ENCODE data around the gene HOOK2. TPM values are rescaled to one million over a fixed set of nuclear protein-coding genes. Genes with fewer than 3 reads are reported as not detected.

The HOOK2 gene
- total and polyA plus RNA-seq, 2 of the 13 experiments (the other 11 are each of a cell fraction or from before 2014, with no cell fraction given) = 9.2 to 12.9 TPM

GRCh38 chr19:12790628-12791344 lies 15.4 kb upstream of the HOOK2 start (continued):
- TF ChIP-seq KAT8 (CRISPR knock-in tag; IDR thresholded peaks at IDR 0.05) (no peak), HOXA5 (CRISPR knock-in tag; IDR thresholded peaks at IDR 0.05) (no peak), ARID2 (CRISPR knock-in tag; IDR thresholded peaks at IDR 0.05; ENCODE audit: borderline replicate concordance) (peak; percentile 60; the same call in 1 of the 2 replicates), PLRG1 (conservative IDR thresholded peaks at IDR 0.05) (no peak), SNAI1 (CRISPR knock-in tag; IDR thresholded peaks at IDR 0.05; ENCODE audit: borderline replicate concordance) (no peak), DRAP1 (CRISPR knock-in tag; IDR thresholded peaks at IDR 0.05) (no peak), MIER2 (CRISPR knock-in tag; IDR thresholded peaks at IDR 0.05) (no peak), KDM4B (CRISPR knock-in tag; IDR thresholded peaks at IDR 0.05) (no peak), ZNF496 (CRISPR knock-in tag; IDR thresholded peaks at IDR 0.05; ENCODE audit: insufficient replicate concordance) (no peak), E2F2 (CRISPR knock-in tag; IDR thresholded peaks at IDR 0.05; ENCODE audit: borderline replicate concordance) (no peak), HMG20B (CRISPR knock-in tag; conservative IDR thresholded peaks at IDR 0.05) (no peak), ZMYM3 (CRISPR knock-in tag; IDR thresholded peaks at IDR 0.05) (no peak), ZNF263 (CRISPR knock-in tag; IDR thresholded peaks at IDR 0.05) (no peak), ZFP37 (CRISPR knock-in tag; IDR thresholded peaks at IDR 0.05; ENCODE audit: borderline replicate concordance) (no peak), AGO2 (optimal IDR thresholded peaks at IDR 0.05; ENCODE audit: low read depth, low read length) (no peak)
- TF ChIP-seq, protein P1, sequence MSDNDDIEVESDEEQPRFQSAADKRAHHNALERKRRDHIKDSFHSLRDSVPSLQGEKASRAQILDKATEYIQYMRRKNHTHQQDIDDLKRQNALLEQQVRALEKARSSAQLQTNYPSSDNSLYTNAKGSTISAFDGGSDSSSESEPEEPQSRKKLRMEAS (IDR thresholded peaks at IDR 0.05) = peak; percentile 99
- TF ChIP-seq, protein P2, sequence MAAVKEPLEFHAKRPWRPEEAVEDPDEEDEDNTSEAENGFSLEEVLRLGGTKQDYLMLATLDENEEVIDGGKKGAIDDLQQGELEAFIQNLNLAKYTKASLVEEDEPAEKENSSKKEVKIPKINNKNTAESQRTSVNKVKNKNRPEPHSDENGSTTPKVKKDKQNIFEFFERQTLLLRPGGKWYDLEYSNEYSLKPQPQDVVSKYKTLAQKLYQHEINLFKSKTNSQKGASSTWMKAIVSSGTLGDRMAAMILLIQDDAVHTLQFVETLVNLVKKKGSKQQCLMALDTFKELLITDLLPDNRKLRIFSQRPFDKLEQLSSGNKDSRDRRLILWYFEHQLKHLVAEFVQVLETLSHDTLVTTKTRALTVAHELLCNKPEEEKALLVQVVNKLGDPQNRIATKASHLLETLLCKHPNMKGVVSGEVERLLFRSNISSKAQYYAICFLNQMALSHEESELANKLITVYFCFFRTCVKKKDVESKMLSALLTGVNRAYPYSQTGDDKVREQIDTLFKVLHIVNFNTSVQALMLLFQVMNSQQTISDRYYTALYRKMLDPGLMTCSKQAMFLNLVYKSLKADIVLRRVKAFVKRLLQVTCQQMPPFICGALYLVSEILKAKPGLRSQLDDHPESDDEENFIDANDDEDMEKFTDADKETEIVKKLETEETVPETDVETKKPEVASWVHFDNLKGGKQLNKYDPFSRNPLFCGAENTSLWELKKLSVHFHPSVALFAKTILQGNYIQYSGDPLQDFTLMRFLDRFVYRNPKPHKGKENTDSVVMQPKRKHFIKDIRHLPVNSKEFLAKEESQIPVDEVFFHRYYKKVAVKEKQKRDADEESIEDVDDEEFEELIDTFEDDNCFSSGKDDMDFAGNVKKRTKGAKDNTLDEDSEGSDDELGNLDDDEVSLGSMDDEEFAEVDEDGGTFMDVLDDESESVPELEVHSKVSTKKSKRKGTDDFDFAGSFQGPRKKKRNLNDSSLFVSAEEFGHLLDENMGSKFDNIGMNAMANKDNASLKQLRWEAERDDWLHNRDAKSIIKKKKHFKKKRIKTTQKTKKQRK (IDR thresholded peaks at IDR 0.05; ENCODE audit: low read length) = no peak
- TF ChIP-seq, protein P3, sequence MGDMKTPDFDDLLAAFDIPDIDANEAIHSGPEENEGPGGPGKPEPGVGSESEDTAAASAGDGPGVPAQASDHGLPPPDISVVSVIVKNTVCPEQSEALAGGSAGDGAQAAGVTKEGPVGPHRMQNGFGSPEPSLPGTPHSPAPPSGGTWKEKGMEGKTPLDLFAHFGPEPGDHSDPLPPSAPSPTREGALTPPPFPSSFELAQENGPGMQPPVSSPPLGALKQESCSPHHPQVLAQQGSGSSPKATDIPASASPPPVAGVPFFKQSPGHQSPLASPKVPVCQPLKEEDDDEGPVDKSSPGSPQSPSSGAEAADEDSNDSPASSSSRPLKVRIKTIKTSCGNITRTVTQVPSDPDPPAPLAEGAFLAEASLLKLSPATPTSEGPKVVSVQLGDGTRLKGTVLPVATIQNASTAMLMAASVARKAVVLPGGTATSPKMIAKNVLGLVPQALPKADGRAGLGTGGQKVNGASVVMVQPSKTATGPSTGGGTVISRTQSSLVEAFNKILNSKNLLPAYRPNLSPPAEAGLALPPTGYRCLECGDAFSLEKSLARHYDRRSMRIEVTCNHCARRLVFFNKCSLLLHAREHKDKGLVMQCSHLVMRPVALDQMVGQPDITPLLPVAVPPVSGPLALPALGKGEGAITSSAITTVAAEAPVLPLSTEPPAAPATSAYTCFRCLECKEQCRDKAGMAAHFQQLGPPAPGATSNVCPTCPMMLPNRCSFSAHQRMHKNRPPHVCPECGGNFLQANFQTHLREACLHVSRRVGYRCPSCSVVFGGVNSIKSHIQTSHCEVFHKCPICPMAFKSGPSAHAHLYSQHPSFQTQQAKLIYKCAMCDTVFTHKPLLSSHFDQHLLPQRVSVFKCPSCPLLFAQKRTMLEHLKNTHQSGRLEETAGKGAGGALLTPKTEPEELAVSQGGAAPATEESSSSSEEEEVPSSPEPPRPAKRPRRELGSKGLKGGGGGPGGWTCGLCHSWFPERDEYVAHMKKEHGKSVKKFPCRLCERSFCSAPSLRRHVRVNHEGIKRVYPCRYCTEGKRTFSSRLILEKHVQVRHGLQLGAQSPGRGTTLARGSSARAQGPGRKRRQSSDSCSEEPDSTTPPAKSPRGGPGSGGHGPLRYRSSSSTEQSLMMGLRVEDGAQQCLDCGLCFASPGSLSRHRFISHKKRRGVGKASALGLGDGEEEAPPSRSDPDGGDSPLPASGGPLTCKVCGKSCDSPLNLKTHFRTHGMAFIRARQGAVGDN (CRISPR knock-in tag; IDR thresholded peaks at IDR 0.05) = no peak

Measured in HepG2 (cell line).